Activated T-helper 17 cell treated with anti-CD3 and anti-CD28 coated beads, Interleukin-2, amount 50 U/mL, for 72 hours (primary cell): ENCODE measurements around the gene NCK2. TPM values are rescaled to one million over a fixed set of nuclear protein-coding genes. Genes with fewer than 3 reads are reported as not detected.

Source experiments
- ATAC-seq: fragments of 150-1000 bp; cut with Tn5 transposase; replicated peaks from 2 replicates; pipeline ENCODE4 v1.10.0; 2021; ENCODE audit warnings: mild to moderate bottlenecking, moderate library complexity
- H3K27ac Mint-ChIP-seq: one replicate; pipeline ENCODE4 v1.8.0; 2022; ENCODE audit warnings: mixed read lengths
- H3K27me3 Mint-ChIP-seq: one replicate; pipeline ENCODE4 v1.8.0; 2022; ENCODE audit warnings: mixed read lengths
- H3K36me3 Mint-ChIP-seq: one replicate; pipeline ENCODE4 v1.8.0; 2022; ENCODE audit warnings: low read depth, mild to moderate bottlenecking, mixed read lengths
- H3K4me1 Mint-ChIP-seq: one replicate; pipeline ENCODE4 v1.8.0; 2022; ENCODE audit warnings: mixed read lengths
- H3K4me3 Mint-ChIP-seq: one replicate; pipeline ENCODE4 v1.8.0; 2022; ENCODE audit warnings: mild to moderate bottlenecking, mixed read lengths
- H3K9me3 Mint-ChIP-seq: one replicate; pipeline ENCODE4 v1.8.0; 2022; ENCODE audit warnings: mixed read lengths
- total RNA-seq, 2 donors: library from RNA; stranded (reverse); gene quantifications; one replicate each; pipeline ENCODE4 v1.2.3, GENCODE V29; 2022

NCK2 gene
- total RNA-seq, 2 donors from 2014 or later = 75.4 to 85.4 TPM

GRCh38 chr2:105725388-105725787 is 19.3 kb upstream of the NCK2 start:
- peaks cover 5% of the 10 kb centered on the region for H3K9me3 Mint-ChIP-seq
- peaks cover 9% of the 10 kb centered on the region for H3K4me1 Mint-ChIP-seq
- no peaks in the 10 kb centered on the region for H3K27me3 Mint-ChIP-seq
- H3K36me3 Mint-ChIP-seq = no peaks in the 10 kb centered on the region
- no peak for ATAC-seq
- H3K27ac Mint-ChIP-seq = no peak overlapping the region
- H3K4me3 Mint-ChIP-seq = no peak overlapping the region

GRCh38 chr2:105730170-105730569 is 14.5 kb upstream of the NCK2 start:
- Mint-ChIP-seq H3K36me3 (no peaks in the 10 kb centered on the region), H3K4me3 (no peak overlapping the region), H3K4me1 (peaks cover 14% of the 10 kb centered on the region), H3K27me3 (no peaks in the 10 kb centered on the region), H3K9me3 (peaks cover 5% of the 10 kb centered on the region), H3K27ac (no peak overlapping the region)
- no peak for ATAC-seq

GRCh38 chr2:105731511-105731910 is 13.2 kb upstream of the NCK2 start:
- no peaks in the 10 kb centered on the region for H3K27me3 Mint-ChIP-seq
- no peaks in the 10 kb centered on the region for H3K36me3 Mint-ChIP-seq
- H3K27ac Mint-ChIP-seq = no peak overlapping the region
- no peak overlapping the region for H3K4me3 Mint-ChIP-seq
- H3K4me1 Mint-ChIP-seq = peaks cover 18% of the 10 kb centered on the region
- H3K9me3 Mint-ChIP-seq = peaks cover 5% of the 10 kb centered on the region
- no peak for ATAC-seq

GRCh38 chr2:105732101-105732500 is 12.6 kb upstream of the NCK2 start:
- Mint-ChIP-seq H3K9me3 (no peaks in the 10 kb centered on the region), H3K4me3 (no peak overlapping the region), H3K27me3 (no peaks in the 10 kb centered on the region), H3K36me3 (no peaks in the 10 kb centered on the region), H3K4me1 (peaks cover 18% of the 10 kb centered on the region), H3K27ac (no peak overlapping the region)
- no peak for ATAC-seq

GRCh38 chr2:105732955-105733607 is 11.6 kb upstream of the NCK2 start:
- H3K27ac Mint-ChIP-seq = no peak overlapping the region
- H3K4me3 Mint-ChIP-seq = no peak overlapping the region
- peaks cover 18% of the 10 kb centered on the region for H3K4me1 Mint-ChIP-seq
- no peaks in the 10 kb centered on the region for H3K9me3 Mint-ChIP-seq
- no peaks in the 10 kb centered on the region for H3K36me3 Mint-ChIP-seq
- no peaks in the 10 kb centered on the region for H3K27me3 Mint-ChIP-seq
- ATAC-seq = no peak

- no peak overlapping the region for H3K27ac Mint-ChIP-seq
- H3K27me3 Mint-ChIP-seq = no peaks in the 10 kb centered on the region
- H3K4me1 Mint-ChIP-seq = peaks cover 21% of the 10 kb centered on the region
- no peak overlapping the region for H3K4me3 Mint-ChIP-seq
- no peak for ATAC-seq
- no peaks in the 10 kb centered on the region for H3K36me3 Mint-ChIP-seq
- H3K9me3 Mint-ChIP-seq = no peaks in the 10 kb centered on the region
Measured at GRCh38 chr2:105733875-105734274, 10.8 kb upstream of the NCK2 start.

- Mint-ChIP-seq H3K27me3 (no peaks in the 10 kb centered on the region), H3K9me3 (no peaks in the 10 kb centered on the region), H3K27ac (no peak overlapping the region), H3K4me3 (no peak overlapping the region), H3K36me3 (no peaks in the 10 kb centered on the region), H3K4me1 (peaks cover 31% of the 10 kb centered on the region)
- ATAC-seq = no peak
Measured at GRCh38 chr2:105734762-105735538, 9.8 kb upstream of the NCK2 start.

GRCh38 chr2:105736145-105736544 is 8.6 kb upstream of the NCK2 start:
- Mint-ChIP-seq H3K4me1 (peaks cover 43% of the 10 kb centered on the region), H3K4me3 (no peak overlapping the region), H3K36me3 (no peaks in the 10 kb centered on the region), H3K9me3 (no peaks in the 10 kb centered on the region), H3K27me3 (no peaks in the 10 kb centered on the region), H3K27ac (no peak overlapping the region)
- ATAC-seq = no peak

- Mint-ChIP-seq H3K36me3 (no peaks in the 10 kb centered on the region), H3K27ac (peak overlapping the region; percentile 88), H3K4me1 (peaks cover 62% of the 10 kb centered on the region), H3K9me3 (no peaks in the 10 kb centered on the region), H3K4me3 (peak overlapping the region; percentile 88), H3K27me3 (no peaks in the 10 kb centered on the region)
- peak; percentile 81 for ATAC-seq
Measured at GRCh38 chr2:105737980-105738657, 6.6 kb upstream of the NCK2 start.

- no peaks in the 10 kb centered on the region for H3K9me3 Mint-ChIP-seq
- H3K27ac Mint-ChIP-seq = peak overlapping the region; percentile 88
- H3K4me1 Mint-ChIP-seq = peaks cover 60% of the 10 kb centered on the region
- H3K27me3 Mint-ChIP-seq = no peaks in the 10 kb centered on the region
- ATAC-seq = peak; percentile 47
- peak overlapping the region; percentile 88 for H3K4me3 Mint-ChIP-seq
- peaks cover under 1% of the 10 kb centered on the region for H3K36me3 Mint-ChIP-seq
Measured at GRCh38 chr2:105738658-105739241, 6.0 kb upstream of the NCK2 start.

- H3K27ac Mint-ChIP-seq = peak overlapping the region; percentile 88
- H3K27me3 Mint-ChIP-seq = no peaks in the 10 kb centered on the region
- H3K9me3 Mint-ChIP-seq = no peaks in the 10 kb centered on the region
- ATAC-seq = peak; percentile 31
- peak overlapping the region; percentile 88 for H3K4me3 Mint-ChIP-seq
- H3K4me1 Mint-ChIP-seq = peaks cover 57% of the 10 kb centered on the region
- peaks cover 7% of the 10 kb centered on the region for H3K36me3 Mint-ChIP-seq
Measured at GRCh38 chr2:105739426-105739825, 5.3 kb upstream of the NCK2 start.

- Mint-ChIP-seq H3K9me3 (no peaks in the 10 kb centered on the region), H3K4me3 (peak overlapping the region; percentile 88), H3K36me3 (peaks cover 7% of the 10 kb centered on the region), H3K27ac (peak overlapping the region; percentile 88), H3K4me1 (peaks cover 50% of the 10 kb centered on the region), H3K27me3 (no peaks in the 10 kb centered on the region)
- no peak for ATAC-seq
Measured at GRCh38 chr2:105739944-105740530, 4.7 kb upstream of the NCK2 start.

- Mint-ChIP-seq H3K4me3 (peak overlapping the region; percentile 88), H3K27me3 (no peaks in the 10 kb centered on the region), H3K36me3 (peaks cover 13% of the 10 kb centered on the region), H3K27ac (peak overlapping the region; percentile 88), H3K4me1 (peaks cover 46% of the 10 kb centered on the region), H3K9me3 (no peaks in the 10 kb centered on the region)
- ATAC-seq = peak; percentile 43
Measured at GRCh38 chr2:105741174-105741573, 3.5 kb upstream of the NCK2 start.

- Mint-ChIP-seq H3K4me1 (peaks cover 49% of the 10 kb centered on the region), H3K27me3 (no peaks in the 10 kb centered on the region), H3K4me3 (peak overlapping the region; percentile 88), H3K27ac (peak overlapping the region; percentile 88), H3K9me3 (no peaks in the 10 kb centered on the region), H3K36me3 (peaks cover 17% of the 10 kb centered on the region)
- no peak for ATAC-seq
Measured at GRCh38 chr2:105741617-105742016, 3.1 kb upstream of the NCK2 start.
